Epidermal melanocyte (primary cell): Measurements from ENCODE around the gene AQP1.

Source experiments
- DNase-seq: peaks from one replicate; pipeline ENCODE4 v3.0.0; 2011; ENCODE audit warnings: low spot score; ENCODE audit not compliant: insufficient read length

The AQP1 gene

GRCh38 chr7:30920584-30921539, 9.2 kb downstream of the AQP1 start:
- DNase-seq, result no peak

- DNase-seq, result no peak
Measured at GRCh38 chr7:30921540-30922401, 10.1 kb downstream of the AQP1 start.

GRCh38 chr7:30922596-30922995, 10.9 kb downstream of the AQP1 start:
- no peak for DNase-seq

- DNase-seq, result no peak
Measured at GRCh38 chr7:30923009-30923773, 11.5 kb downstream of the AQP1 start.

- no peak for DNase-seq
Measured at GRCh38 chr7:30923774-30924413, 12.2 kb downstream of the AQP1 start.

- DNase-seq, result no peak
Measured at GRCh38 chr7:30924624-30925023, 13.0 kb downstream of the AQP1 start.

GRCh38 chr7:30925117-30925516, 13.5 kb downstream of the AQP1 start:
- no peak for DNase-seq

- DNase-seq, result no peak
Measured at GRCh38 chr7:30925913-30926312, 14.3 kb downstream of the AQP1 start.

GRCh38 chr7:30926313-30926712, 14.7 kb downstream of the AQP1 start:
- no peak for DNase-seq

- no peak for DNase-seq
Measured at GRCh38 chr7:30927040-30927439, 15.4 kb downstream of the AQP1 start.

- DNase-seq, result no peak
Measured at GRCh38 chr7:30927559-30927958, 15.9 kb downstream of the AQP1 start.

- DNase-seq, result no peak
Measured at GRCh38 chr7:30928254-30928872, 16.7 kb downstream of the AQP1 start.

GRCh38 chr7:30929686-30930085, 18.0 kb downstream of the AQP1 start:
- DNase-seq, result no peak

GRCh38 chr7:30930621-30931020, 19.0 kb downstream of the AQP1 start:
- no peak for DNase-seq

- DNase-seq, result no peak
Measured at GRCh38 chr7:30931161-30931928, 19.7 kb downstream of the AQP1 start.

GRCh38 chr7:30931929-30932540, 20.4 kb downstream of the AQP1 start:
- no peak for DNase-seq

GRCh38 chr7:30932562-30932961, 20.9 kb downstream of the AQP1 start:
- no peak for DNase-seq

- DNase-seq, result no peak
Measured at GRCh38 chr7:30933124-30933974, 21.7 kb downstream of the AQP1 start.
